GM21526 (cell line): ENCODE results near the gene RRP8.

Experiments used
- ATAC-seq: cut with Tn5 transposase; IDR thresholded peaks from one replicate; pipeline ENCODE4 v1.9.1; 2021; ENCODE audit warnings: moderate library complexity; ENCODE audit not compliant: unreplicated experiment, low FRiP score

The RRP8 gene

GRCh38 chr11:6604790-6605189 is 1.4 kb upstream of the RRP8 start:
- no peak for ATAC-seq

GRCh38 chr11:6604081-6604626 is 738 bp upstream of the RRP8 start:
- ATAC-seq, result peak; percentile 33

- no peak for ATAC-seq
These were observed 1.1 kb downstream of the RRP8 start for GRCh38 chr11:6602096-6602940.

- no peak for ATAC-seq
These were observed 2.4 kb downstream of the RRP8 start for GRCh38 chr11:6601041-6601461.

- ATAC-seq, result no peak
These were observed 3.5 kb downstream of the RRP8 start for GRCh38 chr11:6599881-6600390.

- no peak for ATAC-seq
These were observed 4.0 kb downstream of the RRP8 start for GRCh38 chr11:6599449-6599848.

GRCh38 chr11:6598555-6598954 is 4.9 kb downstream of the RRP8 start:
- no peak for ATAC-seq

GRCh38 chr11:6596239-6596877 is 7.1 kb downstream of the RRP8 start:
- ATAC-seq, result no peak

- no peak for ATAC-seq
These were observed 9.2 kb downstream of the RRP8 start for GRCh38 chr11:6594142-6594768.

- ATAC-seq, result no peak
These were observed 15.4 kb downstream of the RRP8 start for GRCh38 chr11:6588018-6588417.

GRCh38 chr11:6587360-6587953 is 16.0 kb downstream of the RRP8 start:
- ATAC-seq, result no peak

GRCh38 chr11:6586434-6587359 is 16.7 kb downstream of the RRP8 start:
- no peak for ATAC-seq

GRCh38 chr11:6584528-6584927 is 18.9 kb downstream of the RRP8 start:
- ATAC-seq, result no peak

- ATAC-seq, result no peak
These were observed 19.8 kb downstream of the RRP8 start for GRCh38 chr11:6583584-6583983.

GRCh38 chr11:6579681-6580080 is 23.7 kb downstream of the RRP8 start:
- ATAC-seq, result no peak

- ATAC-seq, result no peak
These were observed 25.3 kb downstream of the RRP8 start for GRCh38 chr11:6578134-6578533.

- no peak for ATAC-seq
These were observed 26.7 kb downstream of the RRP8 start for GRCh38 chr11:6576471-6577373.

- no peak for ATAC-seq
These were observed 28.4 kb downstream of the RRP8 start for GRCh38 chr11:6574816-6575715.
